OCI-LY7 (cell line): ENCODE data around the gene FMNL2. TPM values are rescaled to one million over a fixed set of nuclear protein-coding genes. Genes with fewer than 3 reads are reported as not detected.

Source experiments
- BruUV-seq: library from RNA; stranded (reverse); fragments of 400-500 nt; replicated peaks from 2 replicates; lab custom pipeline; 2021; lab: Mats Ljungman, UMichigan
- CTCF ChIA-PET: fragments of 300-600 bp; sonication (Branson Sonifier 250); formaldehyde crosslinking; loops from one replicate; lab custom pipeline; 2022; ENCODE audit warnings: antibody characterized with exemption; ENCODE audit not compliant: unreplicated experiment; lab: Charles Lee
- POLR2A ChIA-PET: fragments of 300-600 bp; sonication (Branson Sonifier 250); formaldehyde crosslinking; loops from one replicate; lab custom pipeline; 2022; ENCODE audit warnings: antibody characterized with exemption; lab: Charles Lee
- DNase-seq: peaks from one replicate; pipeline ENCODE4 v3.0.0-alpha.2; 2015; ENCODE audit warnings: low spot score
- H2AFZ ChIP-seq: fragments of 200-600 bp; sonication (generic), shearing (Covaris generic); 2 replicates; pipeline ENCODE4 v1.6.1; 2014; ENCODE audit warnings: mild to moderate bottlenecking, antibody characterized with exemption, low read length, moderate library complexity
- H3K27ac ChIP-seq: fragments of 200-600 bp; sonication (generic); 2 replicates; pipeline ENCODE4 v1.5.1; 2014; ENCODE audit warnings: mixed run types, low read depth, mild to moderate bottlenecking, moderate library complexity, low read length, inconsistent platforms; ENCODE audit not compliant: poor library complexity, severe bottlenecking
- H3K36me3 ChIP-seq: fragments of 200-600 bp; sonication (generic); 2 replicates; pipeline ENCODE4 v1.6.1; 2014; ENCODE audit warnings: mild to moderate bottlenecking, antibody characterized with exemption, low read length, moderate library complexity, mixed read lengths; ENCODE audit not compliant: insufficient read depth
- H3K4me1 ChIP-seq: fragments of 200-600 bp; sonication (generic); 2 replicates; pipeline ENCODE4 v1.5.1; 2014; ENCODE audit warnings: mild to moderate bottlenecking, low read length; ENCODE audit not compliant: insufficient read depth, poor library complexity, severe bottlenecking
- H3K4me2 ChIP-seq: fragments of 200-600 bp; sonication (generic); 2 replicates; pipeline ENCODE4 v1.6.1; 2014; ENCODE audit warnings: mild to moderate bottlenecking, low read length
- H3K4me3 ChIP-seq: fragments of 200-600 bp; sonication (generic); 2 replicates; pipeline ENCODE4 v1.5.1; 2014; ENCODE audit warnings: mild to moderate bottlenecking, low read depth, low read length; ENCODE audit not compliant: poor library complexity, severe bottlenecking
- H3K79me2 ChIP-seq: fragments of 200-600 bp; sonication (generic); 2 replicates; pipeline ENCODE4 v1.6.1; 2016; ENCODE audit warnings: low read depth, mild to moderate bottlenecking, low read length, moderate library complexity, mixed read lengths; ENCODE audit not compliant: insufficient read depth
- H3K9me2 ChIP-seq: fragments of 200-600 bp; sonication (generic); 2 replicates; pipeline ENCODE4 v1.6.1; 2016; ENCODE audit warnings: mild to moderate bottlenecking, low read length, mixed read lengths; ENCODE audit not compliant: insufficient read depth
- H3K9me3 ChIP-seq: fragments of 200-600 bp; sonication (generic); 2 replicates; pipeline ENCODE4 v1.6.1; 2014; ENCODE audit warnings: mild to moderate bottlenecking, mixed run types, low read length, mixed read lengths
- H4K20me1 ChIP-seq: fragments of 200-600 bp; sonication (generic); 2 replicates; pipeline ENCODE4 v1.6.1; 2014; ENCODE audit warnings: mild to moderate bottlenecking, antibody characterized with exemption, low read length, moderate library complexity, mixed read lengths; ENCODE audit not compliant: insufficient read depth
- CTCF ChIP-seq: fragments of 200-600 bp; sonication (generic); conservative IDR thresholded peaks from 2 replicates; pipeline ENCODE4 v1.5.1; 2014; ENCODE audit warnings: mild to moderate bottlenecking, antibody characterized with exemption, low read length, moderate library complexity, mixed read lengths
- EZH2phosphoT487 ChIP-seq: fragments of 200-600 bp; sonication (generic); IDR thresholded peaks from 2 replicates; pipeline ENCODE4 v1.6.1; 2018; ENCODE audit warnings: low read depth, borderline replicate concordance, mild to moderate bottlenecking, mixed run types, antibody characterized with exemption, low read length, moderate library complexity, mixed read lengths
- intact Hi-C: fragments of 100-400 bp; cut with micrococcal nuclease; formaldehyde crosslinking; loops from one replicate; pipeline ENCODE4 v1.10.0; 2022; ENCODE audit not compliant: unreplicated experiment
- total RNA-seq, 2 experiments: library from RNA; depleted of rRNA in 1 of 2; stranded (reverse); fragments of >200 nt in 1 of 2; shearing (Covaris generic) in 1 of 2; gene quantifications; 2 replicates each; pipeline ENCODE4 v1.2.3, GENCODE V29; 2014 to 2022

Gene FMNL2
- total RNA-seq, 2 experiments from 2014 or later = 0.03 to 0.21 TPM

GRCh38 chr2:152607793-152608300 lies 272.9 kb downstream of the FMNL2 start:
- no TSS peak for BruUV-seq
- intact Hi-C loops = no loop called here
- H3K9me3 ChIP-seq = no peaks in the 10 kb centered on the region
- H4K20me1 ChIP-seq = no peaks in the 10 kb centered on the region
- POLR2A ChIA-PET = no interaction called here
- no peak overlapping the region for H2AFZ ChIP-seq
- CTCF ChIA-PET = no interaction called here
- H3K27ac ChIP-seq = no peak overlapping the region
- no peak overlapping the region for H3K4me2 ChIP-seq
- no peaks in the 10 kb centered on the region for H3K36me3 ChIP-seq
- DNase-seq = no peak
- H3K79me2 ChIP-seq = no peaks in the 10 kb centered on the region
- H3K9me2 ChIP-seq = no peaks in the 10 kb centered on the region
- H3K4me1 ChIP-seq = peaks cover 11% of the 10 kb centered on the region
- no peak overlapping the region for H3K4me3 ChIP-seq
- TF ChIP-seq EZH2phosphoT487 = no peak
- no peak for TF ChIP-seq CTCF

GRCh38 chr2:152609154-152609553 lies 274.2 kb downstream of the FMNL2 start:
- TF ChIP-seq EZH2phosphoT487 = no peak
- no peak for TF ChIP-seq CTCF
- intact Hi-C loops = no loop called here
- H3K27ac ChIP-seq = no peak overlapping the region
- H3K36me3 ChIP-seq = no peaks in the 10 kb centered on the region
- no peaks in the 10 kb centered on the region for H3K9me3 ChIP-seq
- POLR2A ChIA-PET = interaction anchor here (0.6 kb wide), 1 partner anchor 455 kb away, joined by 4 read pairs; no protein-coding TSS in a partner anchor
- no peak overlapping the region for H2AFZ ChIP-seq
- no peak for DNase-seq
- no peak overlapping the region for H3K4me3 ChIP-seq
- H3K9me2 ChIP-seq = no peaks in the 10 kb centered on the region
- H3K79me2 ChIP-seq = no peaks in the 10 kb centered on the region
- no peaks in the 10 kb centered on the region for H4K20me1 ChIP-seq
- peaks cover 11% of the 10 kb centered on the region for H3K4me1 ChIP-seq
- H3K4me2 ChIP-seq = no peak overlapping the region
- no TSS peak for BruUV-seq
- CTCF ChIA-PET = no interaction called here

GRCh38 chr2:152609699-152610098 lies 274.7 kb downstream of the FMNL2 start:
- ChIA-PET CTCF (no interaction called here), POLR2A (no interaction called here)
- peaks cover 11% of the 10 kb centered on the region for H3K4me1 ChIP-seq
- no peak for DNase-seq
- H3K4me3 ChIP-seq = no peak overlapping the region
- TF ChIP-seq EZH2phosphoT487 (no peak), CTCF (no peak)
- H3K27ac ChIP-seq = no peak overlapping the region
- H3K4me2 ChIP-seq = no peak overlapping the region
- H3K9me3 ChIP-seq = no peaks in the 10 kb centered on the region
- no peaks in the 10 kb centered on the region for H3K79me2 ChIP-seq
- no peak overlapping the region for H2AFZ ChIP-seq
- H4K20me1 ChIP-seq = no peaks in the 10 kb centered on the region
- no TSS peak for BruUV-seq
- no peaks in the 10 kb centered on the region for H3K36me3 ChIP-seq
- intact Hi-C loops = no loop called here
- H3K9me2 ChIP-seq = no peaks in the 10 kb centered on the region
